Neural progenitor cell (in vitro differentiated cells): ENCODE measurements around the gene KEL. TPM values are rescaled to one million over a fixed set of nuclear protein-coding genes. Genes with fewer than 3 reads are reported as not detected.

Experiments
- DNase-seq: peaks from one replicate; pipeline ENCODE4 v3.0.0-alpha.2; 2016; ENCODE audit warnings: low spot score
- H2AFZ ChIP-seq: fragments of 200-600 bp; sonication (generic); replicated peaks from 2 replicates; pipeline ENCODE4 v1.6.1; 2016; ENCODE audit warnings: antibody characterized with exemption
- H3F3A ChIP-seq: fragments of 200-600 bp; sonication (generic); 2 replicates; pipeline ENCODE4 v1.6.1; 2016; ENCODE audit warnings: antibody characterized with exemption, low read depth
- H3K27ac ChIP-seq: fragments of 200-600 bp; sonication (generic); 2 replicates; pipeline ENCODE4 v1.5.1; 2016; ENCODE audit warnings: mild to moderate bottlenecking
- H3K27me3 ChIP-seq: fragments of 200-600 bp; sonication (generic); 2 replicates; pipeline ENCODE4 v1.6.1; 2016; ENCODE audit warnings: mild to moderate bottlenecking, moderate library complexity
- H3K36me3 ChIP-seq: fragments of 200-600 bp; sonication (generic); 2 replicates; pipeline ENCODE4 v1.5.1; 2016
- H3K4me1 ChIP-seq: fragments of 200-600 bp; sonication (generic); 2 replicates; pipeline ENCODE4 v1.6.1; 2016; ENCODE audit warnings: mixed run types
- H3K4me2 ChIP-seq: fragments of 200-600 bp; sonication (generic); 2 replicates; pipeline ENCODE4 v1.6.1; 2016
- H3K4me3 ChIP-seq: fragments of 200-600 bp; sonication (generic); 2 replicates; pipeline ENCODE4 v1.5.1; 2016
- H3K79me2 ChIP-seq: fragments of 200-600 bp; sonication (generic); 2 replicates; pipeline ENCODE4 v1.6.1; 2016; ENCODE audit warnings: low read depth
- H3K9ac ChIP-seq: fragments of 200-600 bp; sonication (generic); 2 replicates; pipeline ENCODE4 v1.6.1; 2016
- H3K9me3 ChIP-seq: fragments of 200-600 bp; sonication (generic); 2 replicates; pipeline ENCODE4 v1.5.1; 2016; ENCODE audit warnings: low read depth
- H4K20me1 ChIP-seq: fragments of 200-600 bp; sonication (generic); 2 replicates; pipeline ENCODE4 v1.6.1; 2016; ENCODE audit warnings: low read depth
- H3K27ac Mint-ChIP-seq: 3 replicates; pipeline ENCODE4 v1.8.0; 2021; ENCODE audit warnings: mixed read lengths
- H3K27me3 Mint-ChIP-seq: 2 replicates; pipeline ENCODE4 v1.8.0; 2022; ENCODE audit warnings: low read depth, mild to moderate bottlenecking, inconsistent platforms, moderate library complexity, mixed read lengths; ENCODE audit not compliant: insufficient read depth
- H3K36me3 Mint-ChIP-seq: 3 replicates; pipeline ENCODE4 v1.8.0; 2021; ENCODE audit warnings: mixed read lengths
- H3K4me1 Mint-ChIP-seq: 3 replicates; pipeline ENCODE4 v1.8.0; 2021; ENCODE audit warnings: mixed read lengths
- H3K4me3 Mint-ChIP-seq: 3 replicates; pipeline ENCODE4 v1.8.0; 2021; ENCODE audit warnings: mild to moderate bottlenecking, moderate library complexity, mixed read lengths
- H3K9me3 Mint-ChIP-seq: 3 replicates; pipeline ENCODE4 v1.8.0; 2020; ENCODE audit warnings: mixed read lengths
- EZH2 ChIP-seq: fragments of 200-600 bp; sonication (generic); IDR thresholded peaks from 2 replicates; pipeline ENCODE4 v1.6.1; 2017; ENCODE audit warnings: antibody characterized with exemption, mild to moderate bottlenecking, moderate library complexity
- EZH2phosphoT487 ChIP-seq: fragments of 200-600 bp; sonication (generic); IDR thresholded peaks from 2 replicates; pipeline ENCODE4 v1.6.1; 2017; ENCODE audit warnings: antibody characterized with exemption
- total RNA-seq: library from RNA; depleted of rRNA; stranded (reverse); fragments of >200 nt; gene quantifications from 2 replicates; pipeline ENCODE4 v1.2.3, GENCODE V29; 2015; ENCODE audit warnings: low replicate concordance
- TF ChIP-seq, protein P1 (sequence below): fragments of 200-600 bp; sonication (generic); IDR thresholded peaks from 2 replicates; pipeline ENCODE4 v1.5.1; 2017; ENCODE audit warnings: antibody characterized with exemption, mild to moderate bottlenecking

The KEL gene
- total RNA-seq, 1 donor from 2014 or later: not detected

DNA sequence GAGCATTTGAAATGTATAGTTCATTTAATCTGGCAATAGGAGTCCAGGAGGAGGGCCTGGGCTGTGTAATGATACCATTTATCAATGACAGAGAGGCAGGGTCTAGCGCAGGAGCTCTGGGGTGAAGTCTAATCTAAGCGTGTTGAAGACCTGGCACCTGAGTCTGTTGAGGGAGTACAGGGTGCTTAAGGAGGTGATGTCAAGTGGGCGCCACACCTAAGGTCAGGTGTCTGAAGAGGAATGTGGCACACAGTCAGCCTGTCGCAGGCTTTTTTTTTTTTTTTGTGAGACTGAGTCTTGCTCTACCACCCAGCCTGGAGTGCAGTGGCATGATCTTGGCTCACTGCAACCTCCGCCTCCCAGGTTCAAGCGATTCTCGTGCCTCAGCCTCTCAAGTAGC lies 20.6 kb downstream of the KEL start:
- Mint-ChIP-seq H3K27me3 (peaks cover 2% of the 10 kb centered on the region), H3K4me1 (peaks cover 3% of the 10 kb centered on the region), H3K27ac (no peak overlapping the region), H3K36me3 (no peaks in the 10 kb centered on the region), H3K9me3 (no peaks in the 10 kb centered on the region), H3K4me3 (no peak overlapping the region)
- Histone ChIP-seq H3K27ac (no peak overlapping the region), H3K4me2 (no peak overlapping the region), H3K36me3 (no peaks in the 10 kb centered on the region), H3K27me3 (no peaks in the 10 kb centered on the region), H3K79me2 (no peaks in the 10 kb centered on the region), H3K9me3 (no peaks in the 10 kb centered on the region), H3K4me3 (no peak overlapping the region), H3K4me1 (no peaks in the 10 kb centered on the region), H2AFZ (no peak overlapping the region), H4K20me1 (no peaks in the 10 kb centered on the region), H3K9ac (no peak overlapping the region), H3F3A (no peaks in the 10 kb centered on the region)
- no peak for TF ChIP-seq EZH2phosphoT487
- no peak for TF ChIP-seq EZH2
- TF ChIP-seq, protein P1, sequence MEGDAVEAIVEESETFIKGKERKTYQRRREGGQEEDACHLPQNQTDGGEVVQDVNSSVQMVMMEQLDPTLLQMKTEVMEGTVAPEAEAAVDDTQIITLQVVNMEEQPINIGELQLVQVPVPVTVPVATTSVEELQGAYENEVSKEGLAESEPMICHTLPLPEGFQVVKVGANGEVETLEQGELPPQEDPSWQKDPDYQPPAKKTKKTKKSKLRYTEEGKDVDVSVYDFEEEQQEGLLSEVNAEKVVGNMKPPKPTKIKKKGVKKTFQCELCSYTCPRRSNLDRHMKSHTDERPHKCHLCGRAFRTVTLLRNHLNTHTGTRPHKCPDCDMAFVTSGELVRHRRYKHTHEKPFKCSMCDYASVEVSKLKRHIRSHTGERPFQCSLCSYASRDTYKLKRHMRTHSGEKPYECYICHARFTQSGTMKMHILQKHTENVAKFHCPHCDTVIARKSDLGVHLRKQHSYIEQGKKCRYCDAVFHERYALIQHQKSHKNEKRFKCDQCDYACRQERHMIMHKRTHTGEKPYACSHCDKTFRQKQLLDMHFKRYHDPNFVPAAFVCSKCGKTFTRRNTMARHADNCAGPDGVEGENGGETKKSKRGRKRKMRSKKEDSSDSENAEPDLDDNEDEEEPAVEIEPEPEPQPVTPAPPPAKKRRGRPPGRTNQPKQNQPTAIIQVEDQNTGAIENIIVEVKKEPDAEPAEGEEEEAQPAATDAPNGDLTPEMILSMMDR: no peak
- DNase-seq: no peak

DNA sequence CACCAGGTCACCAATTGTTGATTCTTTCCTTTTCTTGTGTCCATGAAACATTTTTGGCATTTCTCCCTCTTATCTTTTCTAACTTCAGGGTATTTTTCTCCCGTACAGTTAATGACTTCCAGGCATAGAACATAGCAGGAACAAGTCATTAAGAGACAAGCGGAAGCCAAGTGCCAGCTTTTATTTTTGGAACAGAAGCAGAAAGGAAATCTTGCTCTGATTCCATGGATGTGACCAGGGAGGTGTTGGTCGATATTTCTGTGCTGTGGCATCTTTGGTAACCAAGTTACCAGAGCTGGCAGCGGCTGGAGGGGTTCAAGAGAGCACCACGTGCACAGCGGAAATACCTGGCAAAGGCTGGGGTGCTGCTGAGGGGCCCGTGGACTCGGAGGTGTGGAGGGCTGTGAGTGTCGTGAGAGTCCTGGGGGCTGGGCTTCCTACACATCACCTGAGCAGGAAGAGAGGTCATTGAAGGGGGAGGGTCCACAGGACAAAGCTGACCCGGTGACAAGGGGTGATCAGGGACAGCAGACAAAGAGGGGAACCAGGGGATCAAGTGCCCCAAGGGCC lies 21.1 kb downstream of the KEL start:
- Histone ChIP-seq H3K4me1 (no peaks in the 10 kb centered on the region), H3K36me3 (no peaks in the 10 kb centered on the region), H4K20me1 (no peaks in the 10 kb centered on the region), H3K27me3 (no peaks in the 10 kb centered on the region), H3F3A (no peaks in the 10 kb centered on the region), H3K4me2 (no peak overlapping the region), H3K27ac (no peak overlapping the region), H3K9me3 (no peaks in the 10 kb centered on the region), H3K79me2 (no peaks in the 10 kb centered on the region), H3K9ac (no peak overlapping the region), H2AFZ (no peak overlapping the region), H3K4me3 (no peak overlapping the region)
- TF ChIP-seq, protein P1: no peak
- TF ChIP-seq EZH2phosphoT487 (no peak), EZH2 (no peak)
- Mint-ChIP-seq H3K9me3 (no peaks in the 10 kb centered on the region), H3K4me1 (peaks cover 3% of the 10 kb centered on the region), H3K27me3 (peaks cover 2% of the 10 kb centered on the region), H3K4me3 (no peak overlapping the region), H3K27ac (no peak overlapping the region), H3K36me3 (no peaks in the 10 kb centered on the region)
- no peak for DNase-seq

DNA sequence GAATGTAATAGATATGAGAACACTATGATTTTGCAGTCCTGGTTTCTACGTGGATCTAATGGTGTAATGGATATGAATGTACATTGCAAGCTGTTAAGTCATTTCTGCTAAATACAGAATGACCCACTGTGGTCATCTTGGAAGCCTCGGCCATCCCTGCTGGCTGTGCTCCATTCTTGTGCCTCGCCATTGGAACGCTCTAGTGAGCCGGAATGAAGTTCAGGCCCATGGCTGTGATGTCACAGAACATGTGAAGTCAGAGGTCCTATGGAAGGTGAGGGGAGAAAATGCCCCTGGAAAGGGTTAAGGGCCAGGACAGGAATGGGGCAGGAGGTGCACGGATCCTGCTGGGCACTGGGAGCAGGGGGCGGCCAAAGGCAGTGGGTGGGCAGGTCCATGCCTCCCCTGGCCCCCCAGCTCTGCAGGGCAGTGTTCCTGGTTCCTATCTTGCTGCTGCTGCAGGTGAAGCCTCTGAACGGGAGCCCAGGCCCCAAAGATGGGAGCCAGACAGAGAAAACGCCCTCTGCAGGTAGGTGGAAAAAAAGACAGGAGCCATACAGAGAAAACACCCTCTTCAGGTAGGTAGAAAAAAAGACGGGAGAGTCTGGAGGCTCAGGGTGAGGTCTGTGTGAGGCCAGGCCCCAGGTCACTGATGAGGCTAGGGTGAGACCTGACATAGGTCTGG lies 22.8 kb downstream of the KEL start, which contains the start of gene LLCFC1:
Gene LLCFC1, plus strand, starts transcription at position 259 of the 685 bp plus-strand sequence. Its CDS starts 138 bp downstream, at position 397.
- H3K4me2 ChIP-seq: no peak within 1 kb of the TSS
- no peak within 1 kb of the TSS for H3K27ac ChIP-seq
- H3K9ac ChIP-seq: no peak within 1 kb of the TSS
- H3K36me3 ChIP-seq: no peaks in the 10 kb centered on the region
- Mint-ChIP-seq H3K9me3 (no peaks in the 10 kb centered on the region), H3K36me3 (no peaks in the 10 kb centered on the region), H3K27me3 (peaks cover 2% of the 10 kb centered on the region), H3K4me3 (no peak within 1 kb of the TSS), H3K4me1 (peaks cover 3% of the 10 kb centered on the region), H3K27ac (no peak within 1 kb of the TSS)
- H2AFZ ChIP-seq: no peak within 1 kb of the TSS
- TF ChIP-seq, protein P1: peak; percentile 61
- TF ChIP-seq EZH2phosphoT487: no peak
- no peaks in the 10 kb centered on the region for H3K4me1 ChIP-seq
- no peaks in the 10 kb centered on the region for H3K9me3 ChIP-seq
- no peaks in the 10 kb centered on the region for H4K20me1 ChIP-seq
- no peaks in the 10 kb centered on the region for H3K27me3 ChIP-seq
- H3F3A ChIP-seq: no peaks in the 10 kb centered on the region
- H3K79me2 ChIP-seq: no peaks in the 10 kb centered on the region
- no peak within 1 kb of the TSS for H3K4me3 ChIP-seq
- DNase-seq: peak; percentile 59
